HEK293 (cell line): ENCODE results near the gene ZNF521.

Experiments
- YY1 ChIP-seq: fragments of 450-650 bp; formaldehyde crosslinking; IDR thresholded peaks from 2 replicates; pipeline ENCODE4 v1.5.1; 2018; ENCODE audit warnings: missing biosample characterization, missing genetic modification characterization
- ZNF174 ChIP-seq: fragments of 450-650 bp; formaldehyde crosslinking; IDR thresholded peaks from 2 replicates; pipeline ENCODE4 v1.5.0; 2017; ENCODE audit warnings: missing biosample characterization, mild to moderate bottlenecking, missing genetic modification characterization
- ZNF830 ChIP-seq: fragments of 450-650 bp; IDR thresholded peaks from 2 replicates; pipeline ENCODE4 v1.5.0; 2018; ENCODE audit warnings: missing biosample characterization, missing genetic modification characterization, low read depth, mild to moderate bottlenecking, moderate library complexity
- TF ChIP-seq, protein P1 (sequence below): fragments of 450-650 bp; formaldehyde crosslinking; IDR thresholded peaks from 2 replicates; pipeline ENCODE4 v1.5.1; 2016; ENCODE audit warnings: missing biosample characterization, missing genetic modification characterization
- TF ChIP-seq, protein P2 (sequence below): fragments of 450-650 bp; formaldehyde crosslinking; IDR thresholded peaks from 2 replicates; pipeline ENCODE4 v1.5.1; 2016; ENCODE audit warnings: missing biosample characterization, missing genetic modification characterization, low read depth

DNA sequence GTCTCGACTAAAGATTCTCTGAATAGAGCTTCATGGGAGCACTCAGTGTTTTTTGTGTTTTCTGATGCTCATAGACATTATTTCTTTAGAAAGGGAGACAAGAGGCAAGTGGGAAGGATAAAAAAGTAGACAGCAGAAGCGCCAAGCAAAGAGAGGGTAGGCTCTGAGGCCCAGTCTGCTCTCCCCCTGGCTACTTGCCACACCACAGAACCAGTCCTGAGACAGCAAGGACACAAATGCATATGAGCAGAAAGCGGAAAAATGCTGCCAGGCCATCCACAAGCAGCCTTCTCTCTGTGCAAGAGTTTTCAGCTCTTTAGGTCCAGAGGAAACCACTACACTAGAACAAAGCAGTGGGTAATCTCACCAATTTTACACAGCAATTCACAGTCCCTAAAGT lies 285.4 kb downstream of the ZNF521 start:
- TF ChIP-seq ZNF830 (no peak), ZNF174 (tag by site-specific recombination) (no peak), YY1 (tag by site-specific recombination) (no peak)
- TF ChIP-seq, protein P1, sequence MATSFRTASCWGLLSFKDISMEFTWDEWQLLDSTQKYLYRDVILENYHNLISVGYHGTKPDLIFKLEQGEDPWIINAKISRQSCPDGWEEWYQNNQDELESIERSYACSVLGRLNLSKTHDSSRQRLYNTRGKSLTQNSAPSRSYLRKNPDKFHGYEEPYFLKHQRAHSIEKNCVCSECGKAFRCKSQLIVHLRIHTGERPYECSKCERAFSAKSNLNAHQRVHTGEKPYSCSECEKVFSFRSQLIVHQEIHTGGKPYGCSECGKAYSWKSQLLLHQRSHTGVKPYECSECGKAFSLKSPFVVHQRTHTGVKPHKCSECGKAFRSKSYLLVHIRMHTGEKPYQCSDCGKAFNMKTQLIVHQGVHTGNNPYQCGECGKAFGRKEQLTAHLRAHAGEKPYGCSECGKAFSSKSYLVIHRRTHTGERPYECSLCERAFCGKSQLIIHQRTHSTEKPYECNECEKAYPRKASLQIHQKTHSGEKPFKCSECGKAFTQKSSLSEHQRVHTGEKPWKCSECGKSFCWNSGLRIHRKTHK (tag by site-specific recombination), result no peak
- TF ChIP-seq, protein P2, sequence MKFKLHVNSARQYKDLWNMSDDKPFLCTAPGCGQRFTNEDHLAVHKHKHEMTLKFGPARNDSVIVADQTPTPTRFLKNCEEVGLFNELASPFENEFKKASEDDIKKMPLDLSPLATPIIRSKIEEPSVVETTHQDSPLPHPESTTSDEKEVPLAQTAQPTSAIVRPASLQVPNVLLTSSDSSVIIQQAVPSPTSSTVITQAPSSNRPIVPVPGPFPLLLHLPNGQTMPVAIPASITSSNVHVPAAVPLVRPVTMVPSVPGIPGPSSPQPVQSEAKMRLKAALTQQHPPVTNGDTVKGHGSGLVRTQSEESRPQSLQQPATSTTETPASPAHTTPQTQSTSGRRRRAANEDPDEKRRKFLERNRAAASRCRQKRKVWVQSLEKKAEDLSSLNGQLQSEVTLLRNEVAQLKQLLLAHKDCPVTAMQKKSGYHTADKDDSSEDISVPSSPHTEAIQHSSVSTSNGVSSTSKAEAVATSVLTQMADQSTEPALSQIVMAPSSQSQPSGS, result no peak
